Nephron (organoid): Measurements from ENCODE around the gene ARHGAP32.

Experiments
- H3K27ac Mint-ChIP-seq, 3 experiments: 2 replicates each; pipeline ENCODE4 v1.8.0; 2020; ENCODE audit warnings: mixed read lengths in 3 of 3, mild to moderate bottlenecking in 2 of 3, moderate library complexity in 1 of 3
- H3K27me3 Mint-ChIP-seq: 2 replicates; pipeline ENCODE4 v1.8.0; 2021; ENCODE audit warnings: low read depth, mild to moderate bottlenecking, moderate library complexity, mixed read lengths
- H3K36me3 Mint-ChIP-seq: 2 replicates; pipeline ENCODE4 v1.8.0; 2020; ENCODE audit warnings: low read depth, mixed read lengths
- H3K4me1 Mint-ChIP-seq: 2 replicates; pipeline ENCODE4 v1.8.0; 2020; ENCODE audit warnings: mixed read lengths
- H3K4me3 Mint-ChIP-seq, 3 experiments: 2 replicates each; pipeline ENCODE4 v1.8.0; 2020; ENCODE audit warnings: mild to moderate bottlenecking in 3 of 3, mixed read lengths in 3 of 3, moderate library complexity in 2 of 3
- H3K9me3 Mint-ChIP-seq: 2 replicates; pipeline ENCODE4 v1.8.0; 2020; ENCODE audit warnings: mixed read lengths
- TF ChIP-seq, protein P1 (sequence below), 3 experiments: fragments of 200-600 bp; sonication (generic); IDR thresholded peaks; one replicate each; pipeline ENCODE4 v1.5.0; 2021; ENCODE audit warnings: antibody characterized with exemption in 3 of 3; ENCODE audit not compliant: unreplicated experiment in 3 of 3

Gene ARHGAP32

DNA sequence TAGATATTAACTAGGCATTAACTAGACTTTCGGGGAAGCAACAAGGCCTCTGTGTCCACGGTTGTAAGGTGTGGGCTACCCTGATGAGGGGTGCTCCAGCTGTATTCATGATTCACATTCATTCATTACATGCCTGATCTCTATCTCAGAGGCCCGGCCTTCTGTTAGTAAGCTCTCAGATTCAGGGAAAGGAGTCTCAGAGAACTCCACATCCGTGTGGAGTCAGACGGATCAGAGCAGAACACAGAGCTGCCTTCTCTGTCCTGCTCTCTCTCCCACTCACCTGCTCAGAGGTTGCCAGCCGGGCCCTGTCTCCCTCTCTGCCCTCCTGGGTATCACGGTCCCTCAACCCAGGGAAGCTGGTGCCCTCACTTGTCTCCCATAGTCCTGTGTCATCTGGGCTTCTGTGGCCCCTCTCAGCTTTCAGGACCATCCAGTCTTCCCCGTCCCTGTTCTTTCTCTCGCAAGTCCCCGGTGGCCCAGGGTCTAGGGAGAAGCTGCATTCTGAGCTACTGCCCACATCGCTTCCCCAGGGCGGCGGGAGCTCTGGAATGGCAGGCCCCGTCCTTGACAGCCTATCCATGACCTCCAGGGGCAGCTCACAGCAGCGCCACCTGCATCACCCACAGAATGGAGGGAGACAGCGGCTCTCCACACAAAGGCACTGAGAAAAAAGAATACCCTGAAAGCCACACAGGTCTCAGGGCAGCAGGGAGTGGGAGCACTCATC lies 253.8 kb downstream of the ARHGAP32 start:
- H3K9me3 Mint-ChIP-seq: no peaks in the 10 kb centered on the region
- H3K27ac Mint-ChIP-seq: peak overlapping the region in 1 of 3 experiments; percentile 23
- H3K4me3 Mint-ChIP-seq: no peak overlapping the region
- peaks cover 26% of the 10 kb centered on the region for H3K27me3 Mint-ChIP-seq
- no peaks in the 10 kb centered on the region for H3K36me3 Mint-ChIP-seq
- TF ChIP-seq, protein P1, sequence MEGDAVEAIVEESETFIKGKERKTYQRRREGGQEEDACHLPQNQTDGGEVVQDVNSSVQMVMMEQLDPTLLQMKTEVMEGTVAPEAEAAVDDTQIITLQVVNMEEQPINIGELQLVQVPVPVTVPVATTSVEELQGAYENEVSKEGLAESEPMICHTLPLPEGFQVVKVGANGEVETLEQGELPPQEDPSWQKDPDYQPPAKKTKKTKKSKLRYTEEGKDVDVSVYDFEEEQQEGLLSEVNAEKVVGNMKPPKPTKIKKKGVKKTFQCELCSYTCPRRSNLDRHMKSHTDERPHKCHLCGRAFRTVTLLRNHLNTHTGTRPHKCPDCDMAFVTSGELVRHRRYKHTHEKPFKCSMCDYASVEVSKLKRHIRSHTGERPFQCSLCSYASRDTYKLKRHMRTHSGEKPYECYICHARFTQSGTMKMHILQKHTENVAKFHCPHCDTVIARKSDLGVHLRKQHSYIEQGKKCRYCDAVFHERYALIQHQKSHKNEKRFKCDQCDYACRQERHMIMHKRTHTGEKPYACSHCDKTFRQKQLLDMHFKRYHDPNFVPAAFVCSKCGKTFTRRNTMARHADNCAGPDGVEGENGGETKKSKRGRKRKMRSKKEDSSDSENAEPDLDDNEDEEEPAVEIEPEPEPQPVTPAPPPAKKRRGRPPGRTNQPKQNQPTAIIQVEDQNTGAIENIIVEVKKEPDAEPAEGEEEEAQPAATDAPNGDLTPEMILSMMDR (IDR thresholded peaks at IDR 0.05; ENCODE audit: unreplicated experiment in 3 of 3): no peak
- H3K4me1 Mint-ChIP-seq: peaks cover 54% of the 10 kb centered on the region

DNA sequence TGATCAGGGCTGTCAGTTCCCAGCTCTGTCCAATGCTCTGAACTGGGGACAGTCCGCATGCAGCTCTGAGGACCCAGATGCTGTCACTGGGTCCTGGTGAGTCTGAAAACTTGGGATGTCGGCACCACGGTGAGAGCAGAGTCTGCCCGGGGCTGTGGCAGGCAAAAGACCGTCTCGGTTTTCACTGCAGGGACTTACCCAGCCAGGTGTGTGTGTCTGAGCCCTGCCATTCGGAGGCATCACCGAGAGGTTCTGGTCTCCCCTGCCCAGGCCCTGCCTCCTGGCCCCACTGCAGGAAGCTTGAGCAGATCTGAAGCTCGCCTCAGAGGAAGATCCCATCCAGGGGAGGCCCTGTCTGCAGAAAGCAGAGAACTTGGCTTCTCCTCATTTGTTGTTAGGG lies 254.6 kb downstream of the ARHGAP32 start:
- peaks cover 26% of the 10 kb centered on the region for H3K27me3 Mint-ChIP-seq
- peak overlapping the region in 1 of 3 experiments; percentile 23 for H3K27ac Mint-ChIP-seq
- H3K4me1 Mint-ChIP-seq: peaks cover 51% of the 10 kb centered on the region
- H3K36me3 Mint-ChIP-seq: no peaks in the 10 kb centered on the region
- TF ChIP-seq, protein P1 (IDR thresholded peaks at IDR 0.05; ENCODE audit: unreplicated experiment in 3 of 3): no peak
- H3K9me3 Mint-ChIP-seq: no peaks in the 10 kb centered on the region
- no peak overlapping the region for H3K4me3 Mint-ChIP-seq

- Mint-ChIP-seq H3K4me1 (peaks cover 58% of the 10 kb centered on the region), H3K27me3 (peaks cover 29% of the 10 kb centered on the region), H3K27ac (peak overlapping the region in 1 of 3 experiments; percentile 81), H3K4me3 (no peak overlapping the region), H3K36me3 (no peaks in the 10 kb centered on the region), H3K9me3 (no peaks in the 10 kb centered on the region)
- TF ChIP-seq, protein P1 (IDR thresholded peaks at IDR 0.05; ENCODE audit: unreplicated experiment in 3 of 3): no peak
Observed at GRCh38 chr11:128936606-128937251, 255.4 kb downstream of the ARHGAP32 start.

DNA sequence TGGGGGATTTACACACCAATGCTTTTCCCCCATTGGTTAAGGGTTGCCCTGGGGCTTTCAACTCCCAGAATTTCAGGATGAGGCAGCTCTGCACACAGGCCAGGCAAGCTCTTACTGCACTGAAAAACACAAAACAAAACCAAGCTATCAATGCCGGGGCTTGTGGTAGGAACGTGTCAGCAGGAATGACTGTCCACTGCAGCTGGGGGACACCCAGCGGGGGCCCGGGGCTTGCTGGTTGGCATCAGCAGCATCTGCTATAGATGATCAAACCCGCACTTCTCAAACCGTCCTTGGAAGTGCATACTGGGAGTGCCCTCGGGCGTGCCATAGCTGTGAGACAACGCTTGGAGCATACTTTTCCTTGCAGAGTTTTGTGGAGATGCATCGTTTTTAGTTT lies 257.2 kb downstream of the ARHGAP32 start:
- Mint-ChIP-seq H3K4me1 (peaks cover 63% of the 10 kb centered on the region), H3K9me3 (no peaks in the 10 kb centered on the region)
- TF ChIP-seq, protein P1 (IDR thresholded peaks at IDR 0.05; ENCODE audit: unreplicated experiment in 3 of 3): no peak

DNA sequence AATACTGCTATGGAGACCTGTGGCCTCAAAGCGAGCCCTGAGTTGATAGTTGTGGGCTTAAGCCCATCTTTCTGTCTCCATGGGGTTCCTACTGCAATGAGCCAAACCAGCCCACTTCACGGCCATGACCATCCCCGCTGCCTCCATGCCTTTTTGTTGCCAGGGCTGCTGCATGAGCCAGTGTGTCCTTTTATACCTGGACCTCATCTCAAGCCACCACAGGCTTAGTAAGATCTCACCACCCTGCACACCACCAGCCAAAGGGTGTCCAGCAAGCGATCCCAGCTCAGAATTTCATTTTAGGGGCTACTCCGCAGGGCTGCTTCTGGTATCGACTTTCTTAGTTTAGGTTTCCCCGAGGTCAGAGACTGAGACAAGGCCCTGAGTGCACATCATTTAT lies 257.8 kb downstream of the ARHGAP32 start:
- H3K27ac Mint-ChIP-seq: no peak overlapping the region
- H3K9me3 Mint-ChIP-seq: no peaks in the 10 kb centered on the region
- no peak overlapping the region for H3K4me3 Mint-ChIP-seq
- peaks cover 63% of the 10 kb centered on the region for H3K4me1 Mint-ChIP-seq
- H3K27me3 Mint-ChIP-seq: peaks cover 26% of the 10 kb centered on the region
- H3K36me3 Mint-ChIP-seq: no peaks in the 10 kb centered on the region
- TF ChIP-seq, protein P1 (IDR thresholded peaks at IDR 0.05; ENCODE audit: unreplicated experiment in 3 of 3): no peak

More for the DNA sequence above, 257.2 kb downstream of the ARHGAP32 start:
- Mint-ChIP-seq H3K4me3 (no peak overlapping the region), H3K27me3 (peaks cover 27% of the 10 kb centered on the region), H3K36me3 (no peaks in the 10 kb centered on the region), H3K27ac (no peak overlapping the region)
